Putamen (tissue), 1 donor: ENCODE data around the gene ABHD16B.
A peak's percentile ranks its signal among the peaks of the same experiment; 100 is the strongest.
"Not testable (repeated sequence)": the region's sequence is repeated elsewhere in the genome, so short reads cannot be mapped to it uniquely, and the experiment has no call there.

ENCODE experiments used
- DNase-seq: peaks from one replicate; pipeline ENCODE4 v3.0.0-alpha.2; 2016; ENCODE audit warnings: low spot score

Gene ABHD16B

GRCh38 chr20:63855363-63856097 is 5.8 kb upstream of the ABHD16B start:
- DNase-seq = no peak

GRCh38 chr20:63856098-63856511 is 5.2 kb upstream of the ABHD16B start:
- no peak for DNase-seq

DNA sequence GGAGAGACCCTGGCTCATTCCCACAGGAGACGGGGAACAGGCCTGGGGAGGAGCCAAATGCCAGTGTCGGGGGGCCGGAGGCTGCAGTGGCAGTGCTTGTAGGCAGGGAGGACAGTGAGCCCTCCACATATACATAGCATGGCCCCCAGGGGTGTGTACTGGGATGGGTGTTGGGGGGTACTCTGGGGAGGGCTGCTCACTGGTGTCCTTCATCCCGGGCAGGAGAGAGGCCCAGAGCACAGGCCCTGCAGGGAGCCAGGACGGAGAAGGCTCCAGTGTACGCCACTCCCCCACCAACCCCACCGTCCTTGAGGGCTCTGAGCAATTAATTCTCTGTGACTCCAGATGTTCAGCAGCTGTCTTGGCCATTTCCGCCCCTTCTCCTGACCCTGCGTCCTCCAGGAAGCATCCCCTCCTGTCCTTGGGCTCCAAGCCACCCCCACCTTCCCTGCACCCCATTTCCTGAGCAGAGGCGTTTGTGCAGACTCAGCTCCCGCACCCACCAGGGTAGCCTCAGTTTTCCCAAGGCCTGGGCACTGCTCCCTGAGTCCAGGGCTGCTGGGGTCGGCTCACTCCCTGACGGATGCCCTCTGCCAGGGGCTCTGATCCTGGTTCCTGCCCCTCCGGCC is 3.4 kb upstream of the ABHD16B start:
- no peak for DNase-seq

GRCh38 chr20:63858393-63859165 is 2.7 kb upstream of the ABHD16B start:
- DNase-seq = no peak

DNA sequence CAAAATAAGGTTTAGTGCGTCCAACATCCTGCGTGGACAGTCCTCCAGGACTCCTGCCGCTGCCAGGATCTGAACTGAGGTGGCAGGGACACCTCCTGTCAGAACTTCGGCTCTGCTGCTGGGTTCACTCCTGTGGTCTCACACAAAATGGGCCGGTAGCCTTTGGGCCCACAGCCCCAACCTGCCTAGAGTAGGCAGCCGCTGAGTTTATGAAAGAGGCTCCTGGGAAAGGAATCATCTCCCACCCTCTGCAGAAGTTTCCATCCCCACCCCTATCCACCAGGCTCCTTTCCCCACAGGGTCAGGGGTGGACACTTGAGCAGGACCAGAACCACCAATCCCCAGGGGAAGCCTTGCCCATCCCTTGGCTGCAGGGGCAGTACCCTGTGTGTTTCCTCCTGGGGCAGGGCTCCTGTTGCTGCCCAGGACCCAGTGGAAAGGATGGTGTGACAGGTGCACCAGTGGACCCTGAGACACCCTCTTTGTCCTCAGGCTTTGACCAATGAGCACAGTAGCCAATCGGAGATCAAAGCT is 2.1 kb upstream of the ABHD16B start:
- no peak for DNase-seq

DNA sequence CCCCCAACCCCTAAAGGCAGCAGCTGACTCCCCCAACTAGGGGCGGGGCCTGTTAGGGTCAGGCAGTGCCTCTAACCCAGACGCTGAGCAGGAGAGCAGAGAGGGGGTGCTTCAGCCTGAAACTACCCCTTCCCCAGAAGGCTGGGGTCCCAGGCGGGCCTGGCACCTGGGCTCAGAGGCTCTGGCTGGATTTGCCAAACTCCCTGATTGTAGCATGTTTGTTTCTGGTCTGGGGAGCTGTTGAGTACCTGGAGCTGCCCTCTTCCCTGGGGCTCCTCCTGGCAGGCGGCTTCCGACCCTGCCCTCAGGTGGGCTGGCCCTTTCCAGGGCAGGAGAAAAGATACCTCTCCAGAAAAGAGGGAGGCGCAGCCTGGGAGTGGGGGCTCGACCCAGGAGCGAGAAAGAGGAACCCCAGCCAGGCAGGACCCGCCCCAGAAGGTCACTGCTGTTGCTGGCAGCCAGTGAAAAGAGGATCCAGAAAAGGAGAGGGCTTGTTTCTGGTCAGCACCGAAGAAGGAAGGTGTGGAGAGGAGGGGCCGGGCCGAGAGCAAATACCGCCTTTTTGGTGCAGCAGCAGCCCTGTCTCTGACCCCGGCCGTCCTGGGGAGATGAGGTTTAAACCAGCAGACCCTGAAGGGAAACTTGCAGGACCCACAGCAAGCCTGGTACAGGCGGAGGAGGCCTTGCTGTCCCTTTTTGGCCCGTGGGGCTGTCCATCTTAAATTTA is 810 bp upstream of the ABHD16B start:
- DNase-seq = no peak

GRCh38 chr20:63861981-63862901 is 943 bp downstream of the ABHD16B start:
- no peak for DNase-seq

- no peak for DNase-seq
Observed at GRCh38 chr20:63863021-63863797, 1.9 kb downstream of the ABHD16B start.

GRCh38 chr20:63863798-63864544 is 2.7 kb downstream of the ABHD16B start:
- peak; percentile 56 for DNase-seq

- no peak for DNase-seq
Observed at GRCh38 chr20:63864545-63864977, 3.3 kb downstream of the ABHD16B start.

- DNase-seq = peak; percentile 98
Observed at GRCh38 chr20:63864978-63865640, 3.8 kb downstream of the ABHD16B start, which contains the start of gene TPD52L2. TPD52L2 (plus strand) TSS chr20:63865270; CDS start chr20:63865366, 96 bp downstream.

GRCh38 chr20:63867042-63867441 is 5.7 kb downstream of the ABHD16B start:
- DNase-seq = not testable (repeated sequence)

- DNase-seq = no peak
Observed at GRCh38 chr20:63868264-63868663, 7.0 kb downstream of the ABHD16B start.

DNA sequence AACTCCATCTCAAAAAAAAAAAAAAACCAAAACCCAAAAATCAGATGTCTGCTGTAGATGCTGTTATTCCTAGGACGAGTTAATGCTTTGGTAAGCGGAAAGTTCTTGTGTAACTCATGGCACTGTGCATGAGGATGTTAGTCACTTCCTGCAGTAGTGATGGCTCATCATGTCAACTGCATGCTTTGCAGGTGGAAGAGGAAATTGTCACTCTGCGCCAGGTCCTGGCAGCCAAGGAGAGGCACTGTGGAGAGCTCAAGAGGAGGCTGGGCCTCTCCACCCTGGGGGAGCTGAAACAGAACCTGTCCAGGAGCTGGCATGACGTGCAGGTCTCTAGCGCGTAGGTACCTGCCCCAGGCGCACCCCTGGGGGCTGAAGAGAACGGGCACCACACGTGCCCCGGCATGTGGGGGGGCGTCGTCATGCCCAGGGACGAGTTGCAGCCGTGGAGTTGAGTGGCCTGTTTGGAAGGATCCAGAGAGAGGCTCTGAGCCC is 12.2 kb downstream of the ABHD16B start:
- no peak for DNase-seq

DNA sequence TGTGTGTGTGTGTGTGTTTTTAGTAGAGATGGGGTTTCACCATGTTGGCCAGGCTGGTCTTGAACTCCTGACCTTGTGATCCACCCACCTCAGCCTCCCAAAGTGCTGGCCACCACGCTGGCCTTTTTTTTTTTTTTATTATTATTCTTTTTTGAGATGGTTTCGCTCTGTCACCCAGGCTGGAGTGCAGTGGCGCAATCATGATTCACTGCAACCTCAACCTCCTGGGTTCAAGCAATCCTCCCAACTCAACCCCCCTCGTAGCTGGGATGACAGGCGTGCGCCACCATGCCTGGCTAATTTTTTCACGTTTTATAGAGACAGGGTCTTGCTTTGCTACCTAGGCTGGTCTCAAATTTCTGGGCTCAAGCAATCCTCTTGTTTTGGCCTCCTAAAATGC is 12.9 kb downstream of the ABHD16B start:
- not testable (repeated sequence) for DNase-seq

DNA sequence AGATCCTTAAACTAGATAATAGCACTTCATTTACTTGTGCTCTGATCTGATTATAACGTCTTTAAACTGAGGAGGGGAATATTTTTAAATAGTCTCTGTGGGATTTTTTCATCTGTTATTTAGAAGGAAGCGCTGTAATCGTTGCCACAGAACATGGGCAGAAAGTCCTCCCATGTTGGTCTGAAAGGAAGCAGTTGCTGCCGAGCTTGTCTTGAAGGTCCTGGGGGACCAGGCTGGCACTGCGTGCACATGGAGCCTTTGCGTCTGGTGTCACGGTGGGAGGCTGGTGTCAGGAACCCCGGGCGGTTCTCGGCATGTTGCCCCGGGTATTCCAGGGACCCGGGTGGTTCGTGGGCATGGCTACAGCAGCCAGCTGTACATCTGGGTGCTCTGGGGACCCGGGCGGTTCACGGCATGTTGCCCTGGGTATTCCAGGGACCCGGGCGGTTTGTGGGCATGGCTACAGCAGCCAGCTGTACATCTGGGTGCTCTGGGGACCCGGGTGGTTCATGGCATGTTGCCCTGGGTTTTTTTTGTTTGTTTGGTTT is 15.3 kb downstream of the ABHD16B start:
- DNase-seq = no peak

DNA sequence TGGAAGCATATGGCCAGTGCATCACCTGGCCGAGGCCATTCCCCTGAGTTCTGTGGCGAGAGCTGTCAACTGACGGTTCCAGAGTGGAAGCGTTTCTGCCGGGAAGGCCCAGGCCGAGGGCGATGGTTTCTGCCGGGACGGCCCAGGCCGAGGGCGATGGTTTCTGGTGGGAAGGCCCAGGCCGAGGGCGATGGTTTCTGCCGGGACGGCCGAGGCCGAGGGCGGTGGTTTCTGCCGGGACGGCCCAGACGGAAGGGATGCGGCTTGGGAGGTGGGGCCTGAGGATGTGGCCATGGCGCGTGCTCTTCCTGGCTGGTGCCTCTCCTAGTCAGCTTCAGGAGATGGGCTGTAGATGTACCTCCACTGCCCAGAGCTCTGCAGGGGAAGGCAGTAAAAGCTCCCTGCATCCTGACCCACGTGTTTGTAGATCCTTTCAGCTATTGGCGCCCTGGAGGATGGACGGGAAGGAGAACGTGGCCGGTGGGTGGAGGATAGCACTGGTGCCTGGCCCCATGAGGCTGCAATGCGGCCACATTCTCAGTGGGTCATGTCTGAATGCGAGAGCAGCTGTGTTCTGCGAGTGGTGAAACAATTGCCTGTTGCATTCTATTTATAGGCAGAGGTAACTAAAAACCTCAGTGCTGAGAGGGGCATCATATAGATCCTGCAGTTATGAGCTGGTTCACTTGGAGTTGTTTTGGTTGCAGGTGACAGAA is 16.6 kb downstream of the ABHD16B start:
- DNase-seq = no peak
